Mammary epithelial cell (primary cell): ENCODE data around the gene ZNF365.

ENCODE experiments used
- EZH2 ChIP-seq: IDR thresholded peaks from 2 replicates; pipeline ENCODE4 v1.6.1; 2012; ENCODE audit warnings: low read length, inconsistent platforms, borderline replicate concordance
- TF ChIP-seq, protein P1 (sequence below), 2 donors: IDR thresholded peaks in 1 of 2; conservative IDR thresholded peaks in 1 of 2; 2 replicates each; pipeline ENCODE4 v1.5.1; 2011 to 2012; ENCODE audit warnings: inconsistent platforms in 2 of 2, low read length in 2 of 2, mild to moderate bottlenecking in 2 of 2, control low read depth in 1 of 2, low read depth in 1 of 2; ENCODE audit not compliant: insufficient read depth in 1 of 2; ENCODE audit errors: extremely low read depth in 1 of 2

- TF ChIP-seq, protein P1, sequence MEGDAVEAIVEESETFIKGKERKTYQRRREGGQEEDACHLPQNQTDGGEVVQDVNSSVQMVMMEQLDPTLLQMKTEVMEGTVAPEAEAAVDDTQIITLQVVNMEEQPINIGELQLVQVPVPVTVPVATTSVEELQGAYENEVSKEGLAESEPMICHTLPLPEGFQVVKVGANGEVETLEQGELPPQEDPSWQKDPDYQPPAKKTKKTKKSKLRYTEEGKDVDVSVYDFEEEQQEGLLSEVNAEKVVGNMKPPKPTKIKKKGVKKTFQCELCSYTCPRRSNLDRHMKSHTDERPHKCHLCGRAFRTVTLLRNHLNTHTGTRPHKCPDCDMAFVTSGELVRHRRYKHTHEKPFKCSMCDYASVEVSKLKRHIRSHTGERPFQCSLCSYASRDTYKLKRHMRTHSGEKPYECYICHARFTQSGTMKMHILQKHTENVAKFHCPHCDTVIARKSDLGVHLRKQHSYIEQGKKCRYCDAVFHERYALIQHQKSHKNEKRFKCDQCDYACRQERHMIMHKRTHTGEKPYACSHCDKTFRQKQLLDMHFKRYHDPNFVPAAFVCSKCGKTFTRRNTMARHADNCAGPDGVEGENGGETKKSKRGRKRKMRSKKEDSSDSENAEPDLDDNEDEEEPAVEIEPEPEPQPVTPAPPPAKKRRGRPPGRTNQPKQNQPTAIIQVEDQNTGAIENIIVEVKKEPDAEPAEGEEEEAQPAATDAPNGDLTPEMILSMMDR (conservative IDR thresholded peaks at IDR 0.05 in 1 of 2, IDR thresholded peaks at IDR 0.05 in 1 of 2; ENCODE audit: extremely low read depth in 1 of 2, insufficient read depth in 1 of 2, low read depth in 1 of 2, low read length in 2 of 2) = no peak
- TF ChIP-seq EZH2 = no peak
These were observed 552 bp upstream of the ZNF365 start for GRCh38 chr10:62373639-62373994.
